A549 (cell line): ENCODE measurements around the gene ZP4. TPM values are rescaled to one million over a fixed set of nuclear protein-coding genes. Genes with fewer than 3 reads are reported as not detected.

Source experiments
- ATAC-seq, 2 experiments: fragments of 200-7000 bp in 1 of 2; fragments of >200 bp in 1 of 2; cut with Nextera tagmentation in 1 of 2; cut with Tn5 transposase in 1 of 2; 3 replicates each; pipeline versions ENCODE4 v1.8.0 to v1.9.1; 2018 to 2020; ENCODE audit warnings: mild to moderate bottlenecking in 1 of 2, moderate library complexity in 1 of 2
- CTCF ChIA-PET: fragments of 300-600 bp; sonication (Branson Sonifier 250); formaldehyde crosslinking; extraction: SDS; loops from one replicate; lab custom pipeline; 2021; ENCODE audit warnings: antibody characterized with exemption, inconsistent platforms; lab: Yijun Ruan, JAX
- POLR2A ChIA-PET: fragments of 350-600 bp; formaldehyde crosslinking; extraction: SDS; loops from one replicate; lab custom pipeline; 2021; ENCODE audit warnings: antibody characterized with exemption, inconsistent platforms; lab: Yijun Ruan, JAX
- DNase-seq, 2 experiments: peaks; one replicate each; pipeline versions ENCODE4 v3.0.0 to v3.0.0-alpha.2; 2011 to 2016; ENCODE audit warnings: low read depth in 1 of 2, low spot score in 1 of 2
- FAIRE-seq: peaks from 2 replicates; lab custom pipeline; 2011; peaks lifted over from hg19 to GRCh38; lab: Jason Lieb, UNC
- H3K27ac ChIP-seq, 2 experiments: fragments of >200 bp; sonication (Bioruptor Twin); formaldehyde crosslinking; 3 replicates each; pipeline ENCODE4 v1.5.1; 2016 to 2017
- H3K4me1 ChIP-seq: fragments of >200 bp; sonication (Bioruptor Twin); formaldehyde crosslinking; 3 replicates; pipeline ENCODE4 v1.6.1; 2016
- H3K4me2 ChIP-seq: fragments of >200 bp; sonication (Bioruptor Twin); formaldehyde crosslinking; 3 replicates; pipeline ENCODE4 v1.6.1; 2016
- H3K4me3 ChIP-seq: fragments of >200 bp; sonication (Bioruptor Twin); formaldehyde crosslinking; 3 replicates; pipeline ENCODE4 v1.5.1; 2016
- H3K9me3 ChIP-seq: fragments of >200 bp; sonication (Bioruptor Twin); formaldehyde crosslinking; 3 replicates; pipeline ENCODE4 v1.6.1; 2016
- ATOH8 ChIP-seq: fragments of 250-450 bp; sonication (Bioruptor Pico); IDR thresholded peaks from 2 replicates; pipeline ENCODE4 v1.5.0; 2020; ENCODE audit warnings: low read depth, mild to moderate bottlenecking, moderate library complexity
- CBX8 ChIP-seq: fragments of 200-600 bp; sonication (generic); IDR thresholded peaks from 2 replicates; pipeline ENCODE4 v1.6.1; 2016
- CTCF ChIP-seq: fragments of >200 bp; sonication (Bioruptor Twin); formaldehyde crosslinking; IDR thresholded peaks from 3 replicates; pipeline ENCODE4 v1.5.1; 2016
- EP300 ChIP-seq, 2 experiments: fragments of >200 bp; sonication (Bioruptor Twin); formaldehyde crosslinking; IDR thresholded peaks; 2 replicates in 1 of 2; 3 replicates in 1 of 2; pipeline ENCODE4 v1.6.1; 2016 to 2017
- ESRRA ChIP-seq: fragments of 150-350 bp; IDR thresholded peaks from 2 replicates; pipeline ENCODE4 v1.6.1; 2014; ENCODE audit warnings: mild to moderate bottlenecking, low read length, borderline replicate concordance
- FOXS1 ChIP-seq: fragments of 250-450 bp; sonication (Bioruptor Pico); IDR thresholded peaks from 2 replicates; pipeline ENCODE4 v1.5.0; 2020; ENCODE audit warnings: mild to moderate bottlenecking, moderate library complexity
- JUN ChIP-seq, 2 experiments: fragments of >200 bp; sonication (Bioruptor Twin); formaldehyde crosslinking; IDR thresholded peaks; 2 replicates in 1 of 2; 3 replicates in 1 of 2; pipeline ENCODE4 v1.6.1; 2016 to 2017
- KDM1A ChIP-seq: fragments of 200-600 bp; sonication (generic); IDR thresholded peaks from 2 replicates; pipeline ENCODE4 v1.6.1; 2016; ENCODE audit warnings: low read depth, mild to moderate bottlenecking
- KDM5A ChIP-seq: fragments of 200-600 bp; sonication (generic); IDR thresholded peaks from 2 replicates; pipeline ENCODE4 v1.6.1; 2016; ENCODE audit warnings: antibody characterized with exemption, mild to moderate bottlenecking
- MAZ ChIP-seq: fragments of 150-350 bp; IDR thresholded peaks from 2 replicates; pipeline ENCODE4 v1.6.1; 2014; ENCODE audit warnings: antibody characterized with exemption, low read depth, low read length, borderline replicate concordance
- RARB ChIP-seq: fragments of 250-450 bp; sonication (Bioruptor Pico); IDR thresholded peaks from 2 replicates; pipeline ENCODE4 v1.8.0; 2021; ENCODE audit warnings: mild to moderate bottlenecking, moderate library complexity
- RCOR1 ChIP-seq: fragments of 150-350 bp; IDR thresholded peaks from 2 replicates; pipeline ENCODE4 v1.6.1; 2014; ENCODE audit warnings: antibody characterized with exemption, low read length, low read depth
- TFCP2L1 ChIP-seq: fragments of 250-450 bp; sonication (Bioruptor Pico); IDR thresholded peaks from 2 replicates; pipeline ENCODE4 v1.5.0; 2021; ENCODE audit warnings: mild to moderate bottlenecking
- ZSCAN20 ChIP-seq: fragments of 250-450 bp; sonication (Bioruptor Pico); IDR thresholded peaks from 2 replicates; pipeline ENCODE4 v1.8.0; 2022; ENCODE audit warnings: mild to moderate bottlenecking, moderate library complexity
- WGBS: methylation state at CpG from one replicate; pipeline ENCODE4 v1.1.6; 2017; ENCODE audit errors: missing lambda C conversion rate; 5-methylcytosine and 5-hydroxymethylcytosine counted together
- polyA plus RNA-seq, 4 experiments: library from polyadenylated mRNA; depleted of rRNA in 3 of 4; stranded (reverse); fragments of >200 nt; fragmentation: RNase III in 1 of 4; extraction: RNeasy Plus Mini Kit Qiagen cat#74134 plus additional on column Dnase treatment in 1 of 4; gene quantifications; 2 replicates in 3 of 4; 3 replicates in 1 of 4; pipeline ENCODE4 v1.2.3, GENCODE V29; 2011 to 2017
- TF ChIP-seq, protein P1 (sequence below): fragments of 200-600 bp; sonication (generic); IDR thresholded peaks from 2 replicates; pipeline ENCODE4 v1.6.1; 2016; ENCODE audit warnings: antibody characterized with exemption, mild to moderate bottlenecking, moderate library complexity
- TF ChIP-seq, protein P2 (sequence below): fragments of 250-450 bp; sonication (Bioruptor Pico); IDR thresholded peaks from 2 replicates; pipeline ENCODE4 v1.5.0; 2021; ENCODE audit warnings: mild to moderate bottlenecking, moderate library complexity, borderline replicate concordance
- TF ChIP-seq, protein P3 (sequence below): fragments of 450-650 bp; IDR thresholded peaks from 2 replicates; pipeline ENCODE4 v1.6.1; 2014; ENCODE audit warnings: antibody characterized with exemption

ZP4 gene
- polyA plus RNA-seq, 2 of the 4 experiments (the other 2 are of a cell fraction), result not detected

DNA sequence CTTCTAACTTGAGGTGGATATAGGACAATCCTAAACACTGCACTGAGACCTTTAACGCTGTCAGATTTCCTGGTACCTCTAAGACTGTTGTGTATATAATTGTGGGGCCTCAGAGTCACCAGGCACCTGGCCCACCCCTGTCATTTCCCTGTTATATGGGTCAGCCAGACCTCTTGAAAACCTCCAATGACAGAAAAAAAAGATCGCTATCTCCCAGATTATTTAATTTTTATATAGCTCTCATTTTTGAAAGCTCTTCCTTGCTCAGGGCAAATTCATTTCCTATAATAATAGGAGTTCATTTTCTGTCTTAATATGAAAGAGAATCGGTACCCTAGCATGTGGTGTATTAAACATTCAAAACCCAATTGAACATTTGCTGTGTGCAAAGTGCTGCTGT, 56.7 kb downstream of the ZP4 start (continued):
- TF ChIP-seq, protein P1, sequence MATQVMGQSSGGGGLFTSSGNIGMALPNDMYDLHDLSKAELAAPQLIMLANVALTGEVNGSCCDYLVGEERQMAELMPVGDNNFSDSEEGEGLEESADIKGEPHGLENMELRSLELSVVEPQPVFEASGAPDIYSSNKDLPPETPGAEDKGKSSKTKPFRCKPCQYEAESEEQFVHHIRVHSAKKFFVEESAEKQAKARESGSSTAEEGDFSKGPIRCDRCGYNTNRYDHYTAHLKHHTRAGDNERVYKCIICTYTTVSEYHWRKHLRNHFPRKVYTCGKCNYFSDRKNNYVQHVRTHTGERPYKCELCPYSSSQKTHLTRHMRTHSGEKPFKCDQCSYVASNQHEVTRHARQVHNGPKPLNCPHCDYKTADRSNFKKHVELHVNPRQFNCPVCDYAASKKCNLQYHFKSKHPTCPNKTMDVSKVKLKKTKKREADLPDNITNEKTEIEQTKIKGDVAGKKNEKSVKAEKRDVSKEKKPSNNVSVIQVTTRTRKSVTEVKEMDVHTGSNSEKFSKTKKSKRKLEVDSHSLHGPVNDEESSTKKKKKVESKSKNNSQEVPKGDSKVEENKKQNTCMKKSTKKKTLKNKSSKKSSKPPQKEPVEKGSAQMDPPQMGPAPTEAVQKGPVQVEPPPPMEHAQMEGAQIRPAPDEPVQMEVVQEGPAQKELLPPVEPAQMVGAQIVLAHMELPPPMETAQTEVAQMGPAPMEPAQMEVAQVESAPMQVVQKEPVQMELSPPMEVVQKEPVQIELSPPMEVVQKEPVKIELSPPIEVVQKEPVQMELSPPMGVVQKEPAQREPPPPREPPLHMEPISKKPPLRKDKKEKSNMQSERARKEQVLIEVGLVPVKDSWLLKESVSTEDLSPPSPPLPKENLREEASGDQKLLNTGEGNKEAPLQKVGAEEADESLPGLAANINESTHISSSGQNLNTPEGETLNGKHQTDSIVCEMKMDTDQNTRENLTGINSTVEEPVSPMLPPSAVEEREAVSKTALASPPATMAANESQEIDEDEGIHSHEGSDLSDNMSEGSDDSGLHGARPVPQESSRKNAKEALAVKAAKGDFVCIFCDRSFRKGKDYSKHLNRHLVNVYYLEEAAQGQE, result no peak
- TF ChIP-seq, protein P2, sequence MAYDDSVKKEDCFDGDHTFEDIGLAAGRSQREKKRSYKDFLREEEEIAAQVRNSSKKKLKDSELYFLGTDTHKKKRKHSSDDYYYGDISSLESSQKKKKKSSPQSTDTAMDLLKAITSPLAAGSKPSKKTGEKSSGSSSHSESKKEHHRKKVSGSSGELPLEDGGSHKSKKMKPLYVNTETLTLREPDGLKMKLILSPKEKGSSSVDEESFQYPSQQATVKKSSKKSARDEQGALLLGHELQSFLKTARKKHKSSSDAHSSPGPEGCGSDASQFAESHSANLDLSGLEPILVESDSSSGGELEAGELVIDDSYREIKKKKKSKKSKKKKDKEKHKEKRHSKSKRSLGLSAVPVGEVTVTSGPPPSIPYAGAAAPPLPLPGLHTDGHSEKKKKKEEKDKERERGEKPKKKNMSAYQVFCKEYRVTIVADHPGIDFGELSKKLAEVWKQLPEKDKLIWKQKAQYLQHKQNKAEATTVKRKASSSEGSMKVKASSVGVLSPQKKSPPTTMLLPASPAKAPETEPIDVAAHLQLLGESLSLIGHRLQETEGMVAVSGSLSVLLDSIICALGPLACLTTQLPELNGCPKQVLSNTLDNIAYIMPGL, result no peak
- TF ChIP-seq CTCF (no peak), RARB (CRISPR knock-in tag) (no peak), ATOH8 (CRISPR knock-in tag) (no peak), KDM1A (no peak)

- ATAC-seq (no peak), DNase-seq (no peak), FAIRE-seq (no peak)
- H3K9me3 ChIP-seq, result no peaks in the 10 kb centered on the region
- 48% methylated on average over 7 of the region's 7 CpGs for WGBS
- CTCF ChIA-PET, result no interaction called here
- TF ChIP-seq ZSCAN20 (no peak), RCOR1 (no peak), ATOH8 (CRISPR knock-in tag) (no peak), TFCP2L1 (CRISPR knock-in tag) (no peak), FOXS1 (CRISPR knock-in tag) (no peak), CBX8 (no peak), KDM5A (no peak), EP300 (IDR thresholded peaks at IDR 0.05) (no peak), JUN (IDR thresholded peaks at IDR 0.05) (no peak), MAZ (no peak), ESRRA (no peak)
- TF ChIP-seq, protein P3, sequence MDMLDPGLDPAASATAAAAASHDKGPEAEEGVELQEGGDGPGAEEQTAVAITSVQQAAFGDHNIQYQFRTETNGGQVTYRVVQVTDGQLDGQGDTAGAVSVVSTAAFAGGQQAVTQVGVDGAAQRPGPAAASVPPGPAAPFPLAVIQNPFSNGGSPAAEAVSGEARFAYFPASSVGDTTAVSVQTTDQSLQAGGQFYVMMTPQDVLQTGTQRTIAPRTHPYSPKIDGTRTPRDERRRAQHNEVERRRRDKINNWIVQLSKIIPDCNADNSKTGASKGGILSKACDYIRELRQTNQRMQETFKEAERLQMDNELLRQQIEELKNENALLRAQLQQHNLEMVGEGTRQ, result no peak
- TF ChIP-seq, protein P2, result no peak
- TF ChIP-seq, all 56 proteins: peak for 0
- Histone ChIP-seq H3K4me2 (no peak overlapping the region), H3K4me1 (no peaks in the 10 kb centered on the region), H3K27ac (no peak overlapping the region), H3K4me3 (no peak overlapping the region)
- POLR2A ChIA-PET, result no interaction called here
These were observed 57.9 kb downstream of the ZP4 start for GRCh38 chr1:237832858-237833257.
